ENCODE data around the gene CAB39L.
A peak's percentile ranks its signal among the peaks of the same experiment; 100 is the strongest.

The CAB39L gene

GRCh38 chr13:49441312-49441711 is 2.6 kb downstream of the CAB39L start:
- no peak for DNase-seq

- DNase-seq, result no peak
These were observed 4.3 kb downstream of the CAB39L start for GRCh38 chr13:49439609-49440008.

DNA sequence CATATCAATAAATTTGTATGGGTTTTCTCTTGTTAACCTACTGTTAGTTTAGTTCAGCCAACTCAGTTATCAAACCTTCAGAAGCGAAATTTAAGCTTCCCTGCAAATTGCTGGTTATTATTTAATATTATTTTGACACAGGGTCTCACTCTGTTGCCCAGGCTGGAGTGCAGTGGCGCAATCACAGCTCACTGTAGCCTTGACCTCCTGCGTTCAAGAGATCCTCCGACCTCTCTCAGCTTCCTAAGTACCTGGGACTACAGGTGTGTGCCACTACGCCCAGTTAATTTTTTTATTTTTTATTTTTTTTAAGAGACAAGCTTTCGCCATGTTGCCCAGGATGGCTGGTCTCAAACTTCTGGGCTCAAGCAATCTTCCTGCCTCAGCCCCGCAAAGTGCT is 6.2 kb downstream of the CAB39L start:
- no peak for DNase-seq

- DNase-seq, result no peak
These were observed 7.0 kb downstream of the CAB39L start for GRCh38 chr13:49436890-49437289.

DNA sequence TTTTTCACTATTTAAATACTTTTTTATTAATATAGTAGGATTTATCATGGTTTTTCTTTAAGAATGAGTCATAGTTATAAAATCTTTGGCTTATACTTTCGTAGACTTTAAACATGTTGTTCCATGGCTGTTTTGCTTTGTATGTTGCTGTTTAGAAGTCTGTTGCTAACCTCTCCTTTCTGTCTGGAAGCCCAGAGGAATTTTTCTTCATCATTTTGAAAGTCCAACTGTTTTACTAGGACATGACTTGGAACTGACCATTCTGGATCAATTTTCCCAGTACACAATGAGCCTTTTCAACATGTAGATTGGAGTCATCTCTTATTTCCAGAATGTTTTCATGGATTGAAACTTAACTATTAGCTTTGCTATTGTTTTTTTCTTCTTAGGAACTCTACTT is 7.9 kb downstream of the CAB39L start:
- DNase-seq, result no peak

DNA sequence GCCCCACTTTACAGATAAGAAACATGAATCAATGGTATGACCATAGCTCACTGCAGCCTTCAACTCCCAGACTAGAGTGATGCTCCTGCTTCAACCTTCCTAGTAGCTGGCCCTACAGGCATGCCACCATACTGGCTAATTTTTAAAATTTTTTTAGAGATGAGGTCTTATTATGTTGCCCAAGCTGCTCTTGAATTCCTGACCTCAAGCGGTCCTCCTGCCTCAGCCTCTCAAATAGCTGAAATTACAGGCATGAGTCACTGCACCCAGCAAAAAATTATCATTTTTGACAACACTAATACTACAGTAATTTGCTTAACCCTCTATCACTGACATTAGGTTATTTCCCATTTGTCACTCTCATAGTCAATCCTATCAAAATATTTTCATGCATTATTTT is 14.7 kb downstream of the CAB39L start:
- DNase-seq, result no peak

DNA sequence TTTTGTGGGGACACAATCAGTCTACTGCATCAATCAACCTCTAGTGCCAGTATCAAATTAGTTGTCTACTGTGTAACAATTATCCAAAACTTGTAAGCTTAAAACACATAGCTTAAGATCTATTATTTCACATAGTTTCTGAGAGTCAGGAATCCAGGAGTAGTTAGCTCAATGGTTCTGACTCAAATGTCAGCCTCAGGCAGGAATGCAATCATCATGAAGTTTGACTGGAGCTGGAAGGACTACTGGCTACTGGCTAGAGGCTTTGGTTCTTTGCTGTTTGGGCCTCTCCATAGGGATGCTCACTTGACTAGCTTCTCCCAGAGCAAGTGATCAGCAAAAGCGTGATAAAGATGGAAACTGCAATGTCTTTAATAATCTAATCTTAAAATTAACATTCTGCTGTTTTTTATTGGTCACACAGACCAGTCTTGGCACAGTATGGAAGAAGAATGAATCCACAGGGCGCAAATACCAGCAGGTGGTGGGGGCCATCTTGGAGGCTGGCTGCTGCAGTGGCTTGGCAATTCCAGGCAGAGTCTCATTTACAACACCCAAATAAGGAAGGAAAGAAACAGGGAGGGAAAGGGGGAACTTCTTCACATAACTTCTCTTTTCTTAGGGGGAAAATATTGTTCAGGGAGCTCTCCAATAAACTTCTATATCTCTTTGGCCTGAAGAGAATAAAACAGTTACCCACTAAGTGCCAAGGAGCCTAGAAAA is 15.7 kb downstream of the CAB39L start:
- no peak for DNase-seq

DNA sequence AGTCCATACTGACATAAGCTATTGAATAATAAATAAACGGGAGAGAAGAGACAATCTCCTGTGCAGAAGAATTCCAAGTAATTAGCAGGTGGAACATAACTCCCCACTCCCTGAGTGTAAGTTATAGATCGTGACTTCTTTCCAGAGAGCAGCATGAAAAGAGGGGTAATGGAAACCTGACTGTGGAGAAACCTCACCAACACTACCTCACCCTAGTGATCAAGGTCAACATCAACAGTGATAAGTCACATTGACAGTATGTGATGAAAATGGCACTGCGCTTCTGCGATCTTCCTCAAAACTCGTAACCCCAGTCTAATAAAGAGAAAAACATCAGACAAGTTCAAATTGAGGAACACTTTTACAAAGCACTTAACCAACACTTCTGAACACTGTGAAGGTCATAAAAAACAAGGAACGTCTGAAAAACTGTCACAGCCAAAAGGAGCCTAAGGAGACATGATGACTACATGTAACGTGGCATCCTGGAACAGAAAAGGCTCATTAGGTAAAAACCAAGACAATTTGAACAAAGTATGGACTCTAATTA is 19.8 kb downstream of the CAB39L start:
- DNase-seq, result no peak

DNA sequence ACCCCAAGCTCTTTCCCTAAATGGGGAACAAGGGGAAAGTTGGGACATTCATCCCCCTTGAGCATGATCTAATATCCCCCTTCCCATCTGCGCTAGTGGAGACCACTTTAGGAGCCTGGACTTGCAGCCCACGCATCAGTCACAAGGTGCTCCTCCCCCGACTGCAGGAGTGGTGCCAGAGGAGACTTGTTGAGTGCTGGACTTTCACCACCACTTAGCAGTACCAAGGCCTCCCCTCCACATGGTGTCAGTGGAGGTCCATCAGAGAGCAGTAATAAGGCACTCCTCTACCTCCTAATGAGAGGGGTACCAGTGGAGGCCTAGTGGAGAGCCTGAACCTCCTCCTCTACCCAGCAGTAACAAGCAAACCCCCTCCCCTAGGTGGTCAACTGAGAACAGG is 22.5 kb downstream of the CAB39L start:
- peak in 1 of 4 experiments; percentile 2 for DNase-seq

GRCh38 chr13:49419276-49419675 is 24.6 kb downstream of the CAB39L start:
- DNase-seq, result no peak

GRCh38 chr13:49418206-49418605 is 25.7 kb downstream of the CAB39L start:
- no peak for DNase-seq

DNA sequence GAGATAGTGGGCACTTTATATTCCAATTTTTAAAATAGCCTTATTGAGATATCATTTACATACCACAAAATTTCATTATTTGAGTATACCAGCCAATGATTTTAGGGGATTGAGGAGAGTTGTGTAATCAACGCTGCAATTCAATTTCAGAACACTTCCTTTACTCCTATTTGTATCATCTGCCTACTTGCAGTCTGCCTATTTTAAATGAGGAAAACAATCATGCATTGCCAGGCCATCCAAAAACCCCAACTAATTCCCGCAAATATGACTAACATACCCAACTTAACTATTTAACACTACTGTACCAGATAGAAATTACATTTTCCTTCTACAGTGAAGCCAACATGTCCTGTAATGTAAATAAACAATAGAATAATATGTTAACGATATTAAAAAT is 26.7 kb downstream of the CAB39L start:
- no peak for DNase-seq

DNA sequence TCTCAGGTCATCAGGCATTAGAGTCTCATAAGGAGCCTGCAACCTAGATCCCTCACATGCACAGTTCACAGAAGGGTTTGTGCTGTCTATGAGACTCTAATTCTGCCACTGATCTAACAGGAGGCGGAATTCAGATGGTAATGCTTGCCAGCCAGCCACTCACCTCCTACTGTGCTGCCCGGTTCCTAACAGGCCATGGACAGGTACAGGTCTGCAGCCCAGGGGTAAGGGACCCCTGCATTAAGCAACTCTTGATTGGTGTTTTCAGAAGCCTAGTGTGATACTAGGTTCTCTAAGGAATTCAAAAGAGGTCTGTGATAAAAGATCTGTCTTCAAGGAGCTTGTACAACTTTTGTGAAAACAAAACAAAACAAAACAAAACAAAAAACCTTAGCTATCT is 31.1 kb downstream of the CAB39L start:
- DNase-seq, result no peak

DNA sequence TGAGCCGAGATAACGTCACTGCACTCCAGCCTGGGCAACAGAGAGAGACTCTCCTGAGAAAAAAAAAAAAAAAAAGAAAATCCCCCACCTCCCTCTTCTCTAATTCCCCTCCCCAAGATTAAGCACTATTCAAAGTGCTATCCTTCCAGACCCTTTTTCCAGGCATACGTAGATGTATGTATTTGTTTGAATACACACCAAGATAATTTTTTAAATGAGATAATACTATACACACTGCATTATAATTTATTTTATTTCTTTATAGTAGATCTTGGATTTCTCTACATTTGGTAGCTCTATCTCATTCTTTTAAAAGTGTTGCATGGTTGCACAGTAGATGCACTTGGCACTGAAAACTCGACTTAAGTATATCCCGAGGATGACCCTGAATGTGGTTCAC is 32.5 kb downstream of the CAB39L start:
- no peak for DNase-seq

DNA sequence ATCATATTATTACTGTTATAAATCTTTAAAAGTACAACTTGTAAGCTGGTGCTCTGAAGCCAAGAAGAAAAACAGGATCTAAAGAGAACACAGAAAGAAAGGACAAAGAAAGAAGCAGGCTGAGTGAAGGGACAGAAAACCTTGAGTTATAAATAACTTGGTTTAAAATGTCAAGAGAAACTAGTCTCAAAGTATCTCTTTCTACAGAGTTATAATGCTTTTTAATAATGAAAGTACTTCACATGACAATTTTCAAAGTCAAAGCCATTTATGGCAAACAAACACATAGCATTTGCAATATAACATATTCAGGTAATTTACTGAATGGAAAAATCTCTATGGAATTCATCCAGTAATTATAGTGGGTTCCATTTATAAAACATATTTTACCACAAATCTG is 33.4 kb downstream of the CAB39L start:
- DNase-seq, result no peak

DNA sequence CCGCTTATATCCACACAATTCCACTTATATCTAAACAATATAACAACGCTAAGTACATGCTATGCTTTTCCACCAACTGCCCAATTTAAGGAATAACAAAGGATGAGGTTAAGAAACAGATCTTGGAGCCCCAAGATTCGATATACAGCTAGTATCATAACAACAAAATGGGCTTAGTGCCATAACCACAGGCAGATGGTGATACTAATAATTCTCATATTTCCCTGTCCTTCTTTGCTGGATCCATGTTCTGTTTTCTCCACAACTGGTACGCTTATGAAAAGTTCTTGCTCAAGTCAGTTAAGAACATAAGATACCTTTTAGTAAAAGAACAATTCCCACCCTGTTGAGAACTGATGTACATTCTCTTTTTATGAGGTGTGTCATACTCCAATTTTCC is 33.9 kb downstream of the CAB39L start:
- no peak for DNase-seq

GRCh38 chr13:49409008-49409407 is 34.9 kb downstream of the CAB39L start:
- DNase-seq, result no peak

DNA sequence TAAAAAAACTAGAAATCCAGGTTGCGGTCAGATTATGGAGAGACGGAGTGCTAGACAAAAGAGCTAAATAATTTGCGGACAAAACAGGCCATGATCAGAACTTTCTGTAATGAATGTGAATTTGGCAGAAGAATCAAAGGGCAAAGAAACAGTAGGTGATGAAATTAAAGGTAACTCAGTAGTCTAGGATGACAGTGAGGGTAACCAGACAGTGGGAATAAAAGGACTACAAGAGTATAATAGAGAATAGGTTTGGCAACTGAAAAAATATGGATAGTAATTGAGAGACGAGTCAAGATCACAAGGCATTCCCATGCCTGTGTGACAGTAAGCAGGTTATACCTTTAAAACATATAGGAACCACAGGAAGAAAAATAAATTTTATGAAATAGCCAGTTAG is 35.9 kb downstream of the CAB39L start:
- no peak for DNase-seq

GRCh38 chr13:49407068-49407467 is 36.8 kb downstream of the CAB39L start:
- no peak for DNase-seq

DNA sequence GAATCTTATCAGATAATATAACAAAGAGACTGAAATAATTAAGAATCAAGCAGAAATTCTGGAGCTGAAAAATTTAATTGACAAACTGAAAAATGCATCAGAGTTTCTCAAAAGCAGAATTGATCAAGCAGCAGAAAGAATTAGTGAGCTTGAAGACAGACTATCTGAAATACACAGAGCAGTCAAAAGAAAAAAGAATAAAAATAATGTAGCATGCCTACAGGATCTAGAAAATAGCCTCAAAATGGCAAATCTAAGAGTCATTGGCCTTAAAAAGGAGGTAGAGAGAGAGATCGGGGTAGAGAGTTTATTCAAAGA is 39.2 kb downstream of the CAB39L start:
- DNase-seq, result no peak

DNA sequence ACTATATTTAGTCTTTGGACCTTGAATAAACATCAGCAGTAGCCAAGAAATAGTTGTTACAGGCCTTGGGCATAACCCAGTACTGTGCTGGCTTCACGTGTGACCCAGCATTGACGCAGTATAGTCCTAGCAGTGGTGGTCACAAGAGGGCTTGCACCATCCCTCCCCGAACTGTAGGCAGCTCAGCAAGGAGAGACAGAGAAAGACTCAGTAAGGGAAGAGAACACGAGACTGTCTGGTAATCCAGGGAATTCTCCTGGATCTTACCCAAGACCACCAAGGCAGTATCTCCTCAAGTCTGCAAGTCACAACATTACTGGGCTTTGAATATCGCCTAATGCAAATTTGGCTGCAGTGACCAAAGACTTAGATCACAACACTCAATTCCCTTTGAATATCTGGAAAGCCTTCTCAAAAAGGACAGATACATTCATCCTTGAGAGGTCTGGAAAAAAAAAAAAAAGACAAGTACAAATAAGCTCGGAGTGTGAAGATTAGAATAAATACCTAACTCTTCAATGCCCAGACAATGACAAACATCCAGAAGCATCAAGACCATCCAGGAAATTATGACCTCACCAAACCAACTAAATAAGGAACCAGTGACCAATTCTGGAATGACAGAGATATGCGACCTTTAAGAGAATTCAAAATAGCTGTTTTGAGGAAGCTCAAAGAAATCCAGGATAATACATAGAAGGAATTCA is 39.7 kb downstream of the CAB39L start:
- no peak for DNase-seq

- DNase-seq, result no peak
These were observed 42.9 kb downstream of the CAB39L start for GRCh38 chr13:49400755-49401659.

- no peak for DNase-seq
These were observed 43.9 kb downstream of the CAB39L start for GRCh38 chr13:49399801-49400472.
